ENCODE data around the gene CLCF1.
"Not testable (repeated sequence)": the region's sequence is repeated elsewhere in the genome, so short reads cannot be mapped to it uniquely, and the experiment has no call there.

The CLCF1 gene

DNA sequence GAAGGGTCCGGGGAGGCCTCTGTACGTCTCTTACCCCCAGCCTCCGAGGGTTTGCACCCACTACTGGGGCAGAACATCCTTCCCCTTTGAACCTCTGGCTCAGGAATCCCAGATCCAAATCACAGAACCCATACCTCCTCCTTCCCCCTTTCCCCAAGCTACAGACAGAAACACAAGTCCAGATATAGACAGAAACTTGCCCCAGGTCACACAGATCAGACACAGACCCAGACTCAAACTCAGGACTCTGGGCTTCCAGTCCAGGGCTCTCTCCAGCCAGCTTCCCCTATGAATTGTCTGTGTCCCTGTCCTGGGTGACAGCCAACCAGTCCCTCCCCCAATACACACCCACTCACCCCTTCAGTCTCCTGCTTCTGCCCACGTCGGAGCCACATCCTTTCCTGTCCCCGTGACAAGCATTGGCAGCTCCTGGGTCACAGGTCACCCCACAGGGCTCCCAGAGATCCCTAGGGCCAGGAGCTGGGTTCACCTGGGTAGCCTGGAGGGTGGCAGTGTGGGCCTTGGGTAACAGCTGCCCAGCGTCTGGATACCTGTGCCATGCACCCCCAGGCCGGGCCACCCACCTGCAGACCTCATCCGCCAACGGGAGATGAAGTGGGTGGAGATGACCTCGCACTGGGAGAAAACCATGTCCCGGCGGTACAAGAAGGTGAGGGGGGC, 31.3 kb upstream of the CLCF1 start:
- Mint-ChIP-seq H3K27ac (peak overlapping the region; percentile 84), H3K36me3 (ENCODE audit: low read depth) (peaks cover 57% of the 10 kb centered on the region), H3K4me1 (ENCODE audit: low read depth) (peaks cover 45% of the 10 kb centered on the region), H3K9me3 (no peaks in the 10 kb centered on the region), H3K27me3 (ENCODE audit: low read depth) (no peaks in the 10 kb centered on the region), H3K4me3 (peak overlapping the region; percentile 94)
- peak; percentile 67 for DNase-seq (ENCODE audit: low spot score)

DNA sequence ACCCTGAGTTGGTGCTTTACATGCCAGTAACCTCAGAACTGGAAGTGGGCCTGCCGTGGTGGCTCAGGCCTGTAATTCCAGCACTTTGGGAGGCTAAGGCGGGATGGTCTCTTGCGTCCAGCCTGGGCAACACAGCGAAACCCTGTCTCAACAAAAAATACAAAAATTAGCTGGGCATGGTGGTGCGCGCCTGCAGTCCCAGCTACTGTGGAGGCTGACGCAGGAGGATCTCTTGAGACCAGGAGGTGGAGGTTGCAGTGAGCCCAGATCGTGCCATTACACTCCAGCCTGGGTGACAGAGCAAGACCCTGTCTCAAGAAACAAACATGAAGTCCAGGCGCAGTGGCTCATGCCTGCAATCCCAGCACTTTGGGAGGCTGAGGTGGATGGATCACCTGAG, 29.7 kb upstream of the CLCF1 start:
- peaks cover 61% of the 10 kb centered on the region for H3K36me3 Mint-ChIP-seq (ENCODE audit: low read depth)
- peak overlapping the region; percentile 94 for H3K4me3 Mint-ChIP-seq
- not testable (repeated sequence) for H3K9me3 Mint-ChIP-seq; H3K27me3 Mint-ChIP-seq (ENCODE audit: low read depth); DNase-seq (ENCODE audit: low spot score)
- H3K4me1 Mint-ChIP-seq (ENCODE audit: low read depth), result peaks cover 36% of the 10 kb centered on the region
- peak overlapping the region; percentile 84 for H3K27ac Mint-ChIP-seq

DNA sequence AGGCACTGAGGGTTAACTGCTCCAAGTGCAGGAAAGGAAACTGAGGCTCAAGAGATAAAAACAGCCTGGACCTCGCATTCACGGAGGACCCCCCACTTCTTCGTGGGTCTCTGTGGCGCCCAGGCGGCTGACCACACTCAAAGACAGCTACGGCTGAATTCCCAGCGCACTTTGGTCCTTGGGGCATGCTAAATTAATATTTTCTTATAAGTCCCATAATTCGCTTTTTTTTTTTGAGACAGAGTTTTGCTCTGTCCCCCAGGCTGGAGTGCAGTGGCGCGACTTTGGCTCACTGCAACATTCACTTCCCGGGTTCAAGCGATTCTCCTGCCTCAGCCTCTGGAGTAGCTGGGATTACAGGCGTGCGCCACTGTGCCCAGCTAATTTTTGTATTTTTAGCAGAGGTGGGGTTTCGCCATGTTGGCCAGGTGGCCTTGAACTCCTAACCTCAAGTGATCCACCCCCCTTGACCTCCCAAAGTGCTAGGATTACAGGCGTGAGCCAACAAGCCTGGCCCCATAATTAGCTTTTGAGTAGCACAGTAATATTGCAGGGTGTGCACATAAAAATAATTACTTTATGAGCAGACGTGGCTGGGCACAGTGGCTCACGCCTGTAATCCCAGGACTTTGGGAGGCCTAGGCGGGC, 28.9 kb upstream of the CLCF1 start:
- Mint-ChIP-seq H3K27ac (peak overlapping the region; percentile 84), H3K36me3 (ENCODE audit: low read depth) (peaks cover 61% of the 10 kb centered on the region), H3K4me3 (peak overlapping the region; percentile 74), H3K4me1 (ENCODE audit: low read depth) (peaks cover 35% of the 10 kb centered on the region)
- DNase-seq (ENCODE audit: low spot score); H3K9me3 Mint-ChIP-seq; H3K27me3 Mint-ChIP-seq (ENCODE audit: low read depth): not testable (repeated sequence)

DNA sequence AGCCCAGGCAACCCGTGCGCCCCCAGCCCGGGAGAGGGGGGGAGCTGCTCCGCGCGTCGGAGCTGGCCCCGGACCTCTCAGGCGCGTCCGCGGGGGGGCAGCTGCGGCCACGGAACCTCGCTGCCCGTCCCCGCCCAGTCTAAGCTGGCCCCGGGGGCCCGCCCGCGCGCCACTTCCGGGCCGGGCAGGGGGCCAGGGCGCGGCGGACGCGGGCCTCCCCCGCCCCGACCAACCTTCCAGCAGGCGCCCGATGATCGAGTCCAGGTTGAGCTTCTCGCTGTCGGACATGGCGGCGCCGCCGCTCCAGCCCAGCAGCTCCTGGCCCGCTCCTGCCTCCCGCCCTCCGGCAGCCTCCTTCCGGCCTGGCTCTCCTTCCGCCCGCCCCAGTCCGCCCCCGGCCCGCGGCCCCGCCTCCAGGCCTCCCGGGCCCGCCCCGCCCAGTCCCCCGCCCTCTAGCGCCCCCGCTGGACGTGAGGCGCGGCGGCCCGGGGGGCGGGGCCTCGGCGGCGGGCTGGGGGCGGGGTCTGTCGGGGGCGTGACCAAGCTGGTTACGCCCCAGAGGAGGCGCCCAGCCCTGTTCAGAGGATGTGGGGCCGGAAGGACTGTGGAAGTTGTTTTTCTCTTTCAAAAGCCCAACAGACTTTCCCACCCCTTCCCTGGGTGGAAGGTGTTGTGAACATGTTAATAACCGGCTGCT, 28.2 kb upstream of the CLCF1 start, which contains the start of gene PPP1CA:
PPP1CA (minus strand) TSS at position 364 of the 697 bp plus-strand sequence; CDS start at position 288, 76 bp downstream.
- peak within 1 kb of the TSS; percentile 84 for H3K27ac Mint-ChIP-seq
- no peaks in the 10 kb centered on the region for H3K9me3 Mint-ChIP-seq
- DNase-seq (ENCODE audit: low spot score), result peak; percentile 87
- peak within 1 kb of the TSS; percentile 90 for H3K4me3 Mint-ChIP-seq
- H3K36me3 Mint-ChIP-seq (ENCODE audit: low read depth), result peaks cover 60% of the 10 kb centered on the region
- H3K4me1 Mint-ChIP-seq (ENCODE audit: low read depth), result peaks cover 35% of the 10 kb centered on the region
- no peaks in the 10 kb centered on the region for H3K27me3 Mint-ChIP-seq (ENCODE audit: low read depth)

DNA sequence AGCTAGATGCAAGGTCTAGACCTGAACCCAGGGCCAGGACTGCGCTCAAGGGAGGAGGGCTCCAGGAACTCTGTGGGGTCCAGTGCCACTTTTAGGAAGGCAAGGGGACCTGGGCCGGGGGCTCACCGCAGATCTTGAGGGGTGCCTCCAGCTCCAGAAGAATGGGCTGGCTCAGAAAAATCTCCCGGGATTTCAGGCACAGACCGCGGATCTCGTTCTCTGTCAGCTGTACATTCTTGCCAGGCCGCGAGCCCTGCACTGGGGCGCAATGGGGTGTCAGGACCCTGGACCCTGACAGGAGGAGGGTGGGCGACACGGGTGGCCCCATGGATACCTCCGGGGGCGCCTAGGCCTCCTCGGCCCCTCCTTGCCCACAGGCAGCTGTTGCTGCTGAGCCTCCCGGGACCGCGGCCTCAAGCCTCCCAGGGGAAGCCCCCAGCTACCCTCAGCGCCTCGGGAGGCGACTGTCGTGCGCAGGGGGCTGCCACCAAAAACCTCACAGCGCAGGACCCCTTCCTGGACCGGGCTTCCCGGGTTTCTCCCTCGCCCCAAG, 27.6 kb upstream of the CLCF1 start:
- Mint-ChIP-seq H3K4me1 (ENCODE audit: low read depth) (peaks cover 34% of the 10 kb centered on the region), H3K27me3 (ENCODE audit: low read depth) (no peaks in the 10 kb centered on the region), H3K27ac (no peak overlapping the region), H3K4me3 (peak overlapping the region; percentile 90), H3K36me3 (ENCODE audit: low read depth) (peaks cover 59% of the 10 kb centered on the region), H3K9me3 (no peaks in the 10 kb centered on the region)
- DNase-seq (ENCODE audit: low spot score), result no peak

DNA sequence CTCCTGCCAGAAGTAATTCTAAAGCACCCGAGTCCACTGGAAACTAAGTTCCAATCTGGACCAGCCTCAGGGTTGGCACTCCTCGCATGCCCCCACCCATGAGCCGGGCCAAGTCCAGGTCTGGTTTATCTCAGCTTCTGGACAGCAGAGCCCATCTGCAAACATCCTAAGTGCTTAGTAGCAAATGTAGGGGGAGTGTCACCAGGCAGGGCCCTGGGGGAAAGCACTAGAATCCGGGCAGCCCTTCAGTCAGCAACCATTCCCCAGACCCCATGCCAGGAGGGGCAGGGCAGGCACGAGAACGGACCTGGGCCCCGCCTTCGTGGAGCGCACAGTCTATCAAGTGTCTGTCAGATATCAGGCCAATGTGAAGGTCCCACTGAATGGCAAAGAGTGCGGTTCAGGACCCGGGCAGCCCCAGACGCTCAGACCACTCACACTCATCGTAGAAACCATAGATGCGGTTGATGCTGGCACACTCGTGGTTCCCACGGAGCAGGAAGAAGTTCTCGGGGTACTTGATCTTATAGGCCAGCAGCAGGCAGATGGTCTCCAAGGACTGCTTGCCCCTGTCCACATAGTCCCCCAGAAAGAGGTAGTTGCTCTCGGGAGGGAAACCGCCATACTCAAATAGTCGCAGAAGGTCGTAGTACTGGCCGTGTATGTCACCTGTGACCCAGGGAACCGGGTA, 27.0 kb upstream of the CLCF1 start:
- Mint-ChIP-seq H3K27me3 (ENCODE audit: low read depth) (no peaks in the 10 kb centered on the region), H3K27ac (peak overlapping the region; percentile 69), H3K4me1 (ENCODE audit: low read depth) (peaks cover 30% of the 10 kb centered on the region), H3K9me3 (no peaks in the 10 kb centered on the region), H3K36me3 (ENCODE audit: low read depth) (peaks cover 55% of the 10 kb centered on the region), H3K4me3 (peak overlapping the region; percentile 90)
- no peak for DNase-seq (ENCODE audit: low spot score)

DNA sequence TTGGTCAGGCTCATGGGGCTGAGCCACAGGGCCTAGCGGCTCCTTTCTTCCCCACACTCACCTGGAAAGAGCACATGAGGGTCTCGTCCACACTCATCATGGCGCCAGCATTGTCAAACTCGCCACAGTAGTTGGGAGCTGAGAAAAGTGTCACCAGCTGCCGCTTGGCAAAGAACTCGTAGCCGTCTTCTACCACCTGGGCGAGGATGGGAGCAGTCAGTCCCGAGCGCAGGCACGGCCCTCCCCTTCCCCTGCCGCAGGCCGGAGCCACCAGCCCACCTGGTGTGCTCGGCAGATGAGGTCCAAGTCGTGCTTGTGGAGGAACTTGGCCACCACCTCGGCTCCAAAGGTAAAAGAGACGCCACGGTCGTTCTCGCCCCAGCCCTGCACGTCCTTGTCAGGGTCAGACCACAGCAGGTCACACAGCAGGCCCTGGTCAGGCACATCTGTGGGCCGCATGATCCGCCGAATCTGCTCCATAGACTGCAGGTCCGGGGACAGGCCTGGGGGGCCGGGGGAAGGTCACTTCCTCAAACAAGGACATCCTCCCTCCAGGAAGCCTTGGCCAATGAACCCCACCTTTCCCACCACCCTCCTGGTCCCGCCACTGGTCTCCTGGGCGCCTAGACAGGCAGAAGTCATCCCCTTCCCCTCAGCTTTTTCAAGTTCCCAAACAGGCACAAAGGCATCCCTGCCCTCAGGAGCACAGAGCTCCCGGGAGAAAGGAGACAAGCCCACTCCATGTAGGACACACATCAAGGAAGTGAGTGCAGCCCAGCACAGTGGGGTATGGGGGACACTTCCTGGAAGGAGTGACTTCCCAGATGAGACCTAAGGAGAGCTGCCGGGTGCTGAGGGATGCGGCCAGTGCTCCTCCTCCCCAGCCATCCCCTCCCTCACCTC, 25.5 kb upstream of the CLCF1 start:
- H3K4me3 Mint-ChIP-seq, result peak overlapping the region; percentile 51
- no peak for DNase-seq (ENCODE audit: low spot score)
- H3K27ac Mint-ChIP-seq, result peak overlapping the region; percentile 31
- H3K9me3 Mint-ChIP-seq, result no peaks in the 10 kb centered on the region
- no peaks in the 10 kb centered on the region for H3K27me3 Mint-ChIP-seq (ENCODE audit: low read depth)
- H3K4me1 Mint-ChIP-seq (ENCODE audit: low read depth), result peaks cover 27% of the 10 kb centered on the region
- H3K36me3 Mint-ChIP-seq (ENCODE audit: low read depth), result peaks cover 48% of the 10 kb centered on the region

DNA sequence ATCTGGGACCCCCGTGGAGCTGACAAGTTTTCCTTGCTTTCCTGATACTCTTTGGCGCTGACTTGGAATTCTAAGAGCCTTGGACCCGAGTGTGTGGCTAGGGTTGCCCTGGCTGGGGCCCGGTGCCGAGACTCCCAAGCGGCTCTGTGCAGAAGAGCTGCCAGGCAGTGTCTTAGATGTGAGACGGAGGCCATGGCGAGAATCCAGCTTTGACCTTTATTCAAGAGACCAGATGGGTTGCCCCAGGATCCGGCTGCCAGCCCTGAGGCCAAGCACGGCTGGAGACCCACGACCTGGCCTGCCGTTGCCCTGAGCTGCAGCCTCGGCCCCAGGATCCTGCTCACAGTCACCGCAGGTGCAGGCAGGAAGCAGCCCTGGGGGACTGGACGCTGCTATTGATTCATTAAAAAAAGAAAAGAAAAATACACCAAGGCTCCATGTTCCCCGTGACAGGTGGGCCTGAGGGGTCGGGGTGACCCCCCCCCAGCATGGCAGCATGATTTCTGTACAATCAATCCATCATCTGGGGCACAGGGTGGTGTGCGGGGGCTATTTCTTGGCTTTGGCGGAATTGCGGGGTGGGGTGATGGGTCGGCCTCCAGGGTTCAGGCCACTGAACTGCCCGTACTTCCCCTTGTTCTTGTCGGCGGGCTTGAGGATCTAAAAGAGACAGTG, 24.7 kb upstream of the CLCF1 start:
- Mint-ChIP-seq H3K9me3 (no peaks in the 10 kb centered on the region), H3K36me3 (ENCODE audit: low read depth) (peaks cover 49% of the 10 kb centered on the region), H3K27me3 (ENCODE audit: low read depth) (no peaks in the 10 kb centered on the region), H3K4me3 (peak overlapping the region; percentile 45), H3K27ac (peak overlapping the region; percentile 67), H3K4me1 (ENCODE audit: low read depth) (peaks cover 28% of the 10 kb centered on the region)
- no peak for DNase-seq (ENCODE audit: low spot score)

DNA sequence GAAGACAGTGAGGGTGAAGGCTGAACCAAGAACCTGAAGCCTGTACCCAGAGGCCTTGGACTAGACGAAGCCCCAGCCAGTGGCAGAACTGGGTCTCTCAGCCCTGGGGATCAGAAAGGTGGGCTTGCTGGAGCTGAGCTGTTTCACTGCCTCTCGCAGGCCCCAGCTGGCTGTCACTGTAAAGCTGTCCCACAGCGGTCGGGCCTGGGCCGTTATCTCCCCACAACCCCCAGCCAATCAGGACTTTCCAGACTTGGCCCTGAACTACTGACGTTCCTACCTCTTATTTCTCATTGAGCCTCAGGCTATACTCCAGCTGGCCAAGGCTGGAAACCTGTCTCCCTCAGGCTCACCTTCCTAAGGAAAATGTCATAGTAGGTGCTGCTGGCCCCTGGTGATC, 24.1 kb upstream of the CLCF1 start:
- peaks cover 31% of the 10 kb centered on the region for H3K4me1 Mint-ChIP-seq (ENCODE audit: low read depth)
- H3K27me3 Mint-ChIP-seq (ENCODE audit: low read depth), result no peaks in the 10 kb centered on the region
- no peaks in the 10 kb centered on the region for H3K9me3 Mint-ChIP-seq
- H3K36me3 Mint-ChIP-seq (ENCODE audit: low read depth), result peaks cover 52% of the 10 kb centered on the region
- peak overlapping the region; percentile 31 for H3K27ac Mint-ChIP-seq
- H3K4me3 Mint-ChIP-seq, result peak overlapping the region; percentile 45
- no peak for DNase-seq (ENCODE audit: low spot score)

DNA sequence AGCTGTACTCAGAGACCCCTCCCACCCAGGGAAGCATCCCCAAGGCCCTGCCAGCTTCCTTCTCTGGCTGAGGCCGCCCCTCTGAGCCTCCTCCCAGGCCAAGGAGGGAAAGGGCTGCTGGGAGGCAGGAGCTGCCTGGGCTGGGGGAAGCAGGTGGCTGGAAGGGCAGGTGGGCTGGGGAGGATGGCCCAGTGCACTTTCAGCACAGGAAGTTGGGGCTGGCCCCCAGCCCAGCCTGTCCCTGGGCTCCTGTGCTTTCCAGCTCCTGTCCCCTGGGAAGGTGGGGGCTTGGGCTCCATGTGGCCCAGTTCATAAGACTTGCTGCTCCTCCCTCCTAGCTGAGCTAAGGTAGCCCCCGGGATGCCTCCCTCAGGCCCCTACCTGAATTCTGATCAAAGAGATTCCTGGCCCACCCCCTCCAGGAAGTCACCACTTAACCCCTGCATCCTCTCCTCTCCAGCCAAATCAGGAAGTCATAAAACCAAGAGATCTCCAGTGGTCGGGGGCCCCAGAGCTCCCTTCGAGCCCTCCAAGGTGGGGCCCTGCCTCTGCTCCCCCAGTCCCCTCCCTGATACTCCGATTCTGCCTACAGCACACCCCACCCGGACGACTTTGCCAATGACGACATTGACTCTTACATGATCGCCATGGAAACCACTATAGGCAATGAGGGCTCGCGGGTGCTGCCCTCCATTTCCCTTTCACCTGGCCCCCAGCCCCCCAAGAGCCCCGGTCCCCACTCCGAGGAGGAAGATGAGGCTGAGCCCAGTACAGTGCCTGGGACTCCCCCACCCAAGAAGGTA, 23.4 kb upstream of the CLCF1 start:
- Mint-ChIP-seq H3K27ac (peak overlapping the region; percentile 81), H3K4me3 (peak overlapping the region; percentile 62), H3K9me3 (no peaks in the 10 kb centered on the region), H3K4me1 (ENCODE audit: low read depth) (peaks cover 28% of the 10 kb centered on the region), H3K36me3 (ENCODE audit: low read depth) (peaks cover 54% of the 10 kb centered on the region), H3K27me3 (ENCODE audit: low read depth) (no peaks in the 10 kb centered on the region)
- DNase-seq (ENCODE audit: low spot score), result no peak

DNA sequence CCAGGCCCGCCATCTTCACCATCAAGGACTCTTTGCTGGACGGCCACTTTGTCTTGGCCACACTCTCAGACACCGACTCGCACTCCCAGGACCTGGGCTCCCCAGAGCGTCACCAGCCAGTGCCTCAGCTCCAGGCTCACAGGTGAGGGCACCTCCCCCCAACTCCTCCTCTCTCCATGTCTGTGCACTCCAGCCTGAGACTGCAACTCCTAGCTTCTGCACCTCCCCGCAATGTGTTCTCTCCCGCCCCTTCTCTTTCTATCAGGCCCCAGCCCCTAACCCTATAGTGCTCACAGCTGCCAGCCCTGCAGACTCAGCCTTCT, 22.8 kb upstream of the CLCF1 start:
- Mint-ChIP-seq H3K27me3 (ENCODE audit: low read depth) (no peaks in the 10 kb centered on the region), H3K27ac (peak overlapping the region; percentile 55), H3K4me3 (no peak overlapping the region), H3K36me3 (ENCODE audit: low read depth) (peaks cover 54% of the 10 kb centered on the region), H3K9me3 (no peaks in the 10 kb centered on the region), H3K4me1 (ENCODE audit: low read depth) (peaks cover 29% of the 10 kb centered on the region)
- DNase-seq (ENCODE audit: low spot score), result no peak

Measured in T-helper 2 cell treated with Interferon-gamma antibody and Interleukin-4, amounts not matched to agents 5 μg/mL and 100 μg/mL, for 36 hours (primary cell).